IMR-90 (cell line): ENCODE measurements around the gene TBC1D22A.

Experiments used
- CTCF ChIP-seq: conservative IDR thresholded peaks from 2 replicates; pipeline ENCODE4 v1.5.1; 2012; ENCODE audit warnings: mild to moderate bottlenecking, low read depth, low read length, improper control_type of control experiment
- MAFK ChIP-seq: IDR thresholded peaks from 2 replicates; pipeline ENCODE4 v1.6.1; 2012; ENCODE audit warnings: low read depth, low read length, improper control_type of control experiment
- POLR2A ChIP-seq: IDR thresholded peaks from 2 replicates; pipeline ENCODE4 v1.6.1; 2012; ENCODE audit warnings: mild to moderate bottlenecking, low read depth, low read length

- TF ChIP-seq CTCF = no peak
- TF ChIP-seq POLR2A = no peak
- no peak for TF ChIP-seq MAFK
Observed at GRCh38 chr22:46812034-46812605, 49.7 kb downstream of the TBC1D22A start.
